Measurements from ENCODE around the gene RELA.

GRCh38 chr11:65708451-65708850 is 45.7 kb upstream of the RELA start:
- TF ChIP-seq, protein P1, sequence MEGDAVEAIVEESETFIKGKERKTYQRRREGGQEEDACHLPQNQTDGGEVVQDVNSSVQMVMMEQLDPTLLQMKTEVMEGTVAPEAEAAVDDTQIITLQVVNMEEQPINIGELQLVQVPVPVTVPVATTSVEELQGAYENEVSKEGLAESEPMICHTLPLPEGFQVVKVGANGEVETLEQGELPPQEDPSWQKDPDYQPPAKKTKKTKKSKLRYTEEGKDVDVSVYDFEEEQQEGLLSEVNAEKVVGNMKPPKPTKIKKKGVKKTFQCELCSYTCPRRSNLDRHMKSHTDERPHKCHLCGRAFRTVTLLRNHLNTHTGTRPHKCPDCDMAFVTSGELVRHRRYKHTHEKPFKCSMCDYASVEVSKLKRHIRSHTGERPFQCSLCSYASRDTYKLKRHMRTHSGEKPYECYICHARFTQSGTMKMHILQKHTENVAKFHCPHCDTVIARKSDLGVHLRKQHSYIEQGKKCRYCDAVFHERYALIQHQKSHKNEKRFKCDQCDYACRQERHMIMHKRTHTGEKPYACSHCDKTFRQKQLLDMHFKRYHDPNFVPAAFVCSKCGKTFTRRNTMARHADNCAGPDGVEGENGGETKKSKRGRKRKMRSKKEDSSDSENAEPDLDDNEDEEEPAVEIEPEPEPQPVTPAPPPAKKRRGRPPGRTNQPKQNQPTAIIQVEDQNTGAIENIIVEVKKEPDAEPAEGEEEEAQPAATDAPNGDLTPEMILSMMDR (IDR thresholded peaks at IDR 0.05): no peak
- TF ChIP-seq EP300 (IDR thresholded peaks at IDR 0.05): no peak
- TF ChIP-seq POLR2AphosphoS5 (IDR thresholded peaks at IDR 0.05): no peak

Data from gastroesophageal sphincter (tissue), 3 donors.